Gastroesophageal sphincter (tissue), 3 donors: Measurements from ENCODE around the gene ADAM12.

Experiments used
- POLR2A ChIP-seq, 2 donors: fragments of 450-650 bp; IDR thresholded peaks; one replicate each; pipeline ENCODE4 v1.6.1; 2017; ENCODE audit warnings: antibody characterized with exemption in 2 of 2, mild to moderate bottlenecking in 2 of 2, moderate library complexity in 1 of 2
- TF ChIP-seq, protein P1 (sequence below), 4 experiments: fragments of 200-600 bp in 2 of 4; fragments of 450-650 bp in 2 of 4; sonication (generic) in 1 of 4; IDR thresholded peaks; one replicate each; pipeline ENCODE4 v1.5.1; 2017 to 2019; ENCODE audit warnings: antibody characterized with exemption in 4 of 4, mild to moderate bottlenecking in 2 of 4, moderate library complexity in 2 of 4

DNA sequence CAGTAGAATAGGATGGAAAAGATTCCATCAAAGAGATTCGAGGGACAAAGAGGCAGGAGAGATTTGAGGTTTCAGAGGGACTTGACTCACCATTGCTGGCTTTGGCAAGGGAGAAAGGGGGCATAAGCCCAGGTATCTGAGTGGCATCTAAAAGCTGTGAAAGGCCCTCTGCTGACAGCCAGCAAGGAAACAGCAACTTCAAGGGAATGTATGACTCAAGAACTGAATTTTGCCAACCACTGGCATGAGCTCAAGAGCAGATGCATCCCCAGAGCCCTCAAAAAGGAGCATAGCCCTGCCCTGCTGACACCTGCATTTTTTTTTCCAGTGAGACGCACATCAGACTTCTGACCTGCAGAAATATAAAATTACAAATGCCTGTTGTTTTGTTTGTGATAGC, 19.6 kb upstream of the ADAM12 start:
- TF ChIP-seq, protein P1, sequence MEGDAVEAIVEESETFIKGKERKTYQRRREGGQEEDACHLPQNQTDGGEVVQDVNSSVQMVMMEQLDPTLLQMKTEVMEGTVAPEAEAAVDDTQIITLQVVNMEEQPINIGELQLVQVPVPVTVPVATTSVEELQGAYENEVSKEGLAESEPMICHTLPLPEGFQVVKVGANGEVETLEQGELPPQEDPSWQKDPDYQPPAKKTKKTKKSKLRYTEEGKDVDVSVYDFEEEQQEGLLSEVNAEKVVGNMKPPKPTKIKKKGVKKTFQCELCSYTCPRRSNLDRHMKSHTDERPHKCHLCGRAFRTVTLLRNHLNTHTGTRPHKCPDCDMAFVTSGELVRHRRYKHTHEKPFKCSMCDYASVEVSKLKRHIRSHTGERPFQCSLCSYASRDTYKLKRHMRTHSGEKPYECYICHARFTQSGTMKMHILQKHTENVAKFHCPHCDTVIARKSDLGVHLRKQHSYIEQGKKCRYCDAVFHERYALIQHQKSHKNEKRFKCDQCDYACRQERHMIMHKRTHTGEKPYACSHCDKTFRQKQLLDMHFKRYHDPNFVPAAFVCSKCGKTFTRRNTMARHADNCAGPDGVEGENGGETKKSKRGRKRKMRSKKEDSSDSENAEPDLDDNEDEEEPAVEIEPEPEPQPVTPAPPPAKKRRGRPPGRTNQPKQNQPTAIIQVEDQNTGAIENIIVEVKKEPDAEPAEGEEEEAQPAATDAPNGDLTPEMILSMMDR (IDR thresholded peaks at IDR 0.05): no peak
- no peak for TF ChIP-seq POLR2A (IDR thresholded peaks at IDR 0.05)
